HG03175 (cell line): ENCODE measurements around the gene SELENOK.
"Not testable (repeated sequence)": the region's sequence is repeated elsewhere in the genome, so short reads cannot be mapped to it uniquely, and the experiment has no call there.

Experiments
- ATAC-seq: cut with Tn5 transposase; IDR thresholded peaks from one replicate; pipeline ENCODE4 v1.9.1; 2021; ENCODE audit warnings: mild to moderate bottlenecking, moderate library complexity; ENCODE audit not compliant: unreplicated experiment

Gene SELENOK

DNA sequence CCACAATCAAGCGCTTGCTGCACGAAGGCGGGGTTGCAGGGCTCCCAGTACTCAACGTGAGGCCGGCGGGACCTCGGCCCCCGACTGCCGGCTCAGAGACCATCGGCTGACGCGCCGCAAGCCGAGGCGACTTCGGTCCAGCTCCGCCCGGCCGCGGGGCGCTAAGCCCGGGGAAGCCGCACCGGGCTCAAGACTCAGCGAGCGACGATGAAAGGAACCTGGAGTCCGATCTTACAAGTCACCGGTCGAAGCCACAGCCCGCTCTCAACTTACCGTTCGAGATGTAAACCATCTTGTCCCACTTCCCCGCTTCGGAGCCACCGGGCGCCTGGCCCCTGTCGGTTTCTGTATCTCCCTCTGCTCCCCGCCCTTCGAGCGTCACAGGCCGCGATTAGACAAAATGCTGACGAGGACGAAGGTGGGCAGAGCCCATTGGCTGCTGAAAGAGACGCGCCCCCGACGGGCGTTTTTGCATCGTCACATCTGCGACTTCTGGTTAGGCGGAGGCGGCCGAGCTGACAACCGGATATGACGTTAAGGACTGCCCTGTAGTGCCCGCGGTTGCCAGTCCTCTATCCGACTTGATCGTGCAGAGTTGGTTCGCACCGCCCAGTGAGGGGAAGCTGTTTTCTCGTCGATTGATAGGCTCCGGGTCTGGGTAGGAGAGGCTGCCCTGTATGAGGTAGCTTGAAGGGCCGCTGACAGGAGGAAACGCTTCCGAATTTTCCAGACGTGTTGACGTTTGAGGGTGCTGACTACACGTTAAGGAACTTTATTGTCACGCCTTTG is at the start of gene SELENOK:
Gene SELENOK, minus strand, starts transcription at position 363 of the 789 bp plus-strand sequence.
- ATAC-seq = peak; percentile 97

DNA sequence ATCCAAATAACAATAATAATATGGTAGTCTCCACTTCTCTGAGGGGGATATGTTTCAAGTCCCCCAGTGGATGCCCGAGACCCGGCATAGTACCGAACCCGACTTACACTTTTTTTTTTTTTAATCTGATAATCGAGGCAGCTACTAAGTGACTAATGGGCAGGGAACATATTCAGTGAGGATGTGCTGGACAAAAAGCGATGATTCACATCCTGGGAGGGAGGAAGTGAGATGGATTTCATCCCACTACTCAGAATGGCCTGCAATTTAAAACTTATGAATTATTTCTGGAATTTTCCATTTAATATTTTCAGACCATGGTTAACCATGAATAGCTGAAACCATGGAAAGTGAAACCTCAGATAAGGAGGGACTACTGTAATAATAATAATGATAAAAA is 49.5 kb upstream of the SELENOK start:
- no peak for ATAC-seq

- no peak for ATAC-seq
Observed at GRCh38 chr3:53940623-53941022, 49.0 kb upstream of the SELENOK start.

GRCh38 chr3:53939813-53940212 is 48.2 kb upstream of the SELENOK start:
- ATAC-seq = no peak

DNA sequence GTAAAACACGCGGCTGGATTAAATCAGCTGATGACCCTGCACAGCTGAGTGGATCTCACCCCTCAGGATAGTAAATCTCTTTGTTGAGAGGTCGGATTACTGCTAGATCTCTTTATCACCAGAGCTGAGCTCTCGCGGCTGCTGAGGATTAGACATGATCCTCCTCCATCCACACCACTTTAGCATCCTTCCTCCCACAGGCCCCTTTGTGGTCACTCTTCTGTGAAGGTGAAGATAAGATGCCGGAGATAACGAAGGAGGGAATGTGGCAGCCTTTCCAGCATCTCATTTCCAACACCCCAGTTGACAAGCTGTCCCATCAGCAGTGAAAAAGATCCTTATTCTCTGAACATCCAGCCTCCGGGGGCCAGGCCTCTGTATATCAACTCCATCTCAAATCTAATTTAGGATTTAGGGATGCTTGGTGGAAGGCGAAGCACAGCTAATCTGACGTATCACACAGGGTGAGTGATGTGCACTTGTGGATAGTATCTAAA is 47.5 kb upstream of the SELENOK start:
- ATAC-seq = no peak

DNA sequence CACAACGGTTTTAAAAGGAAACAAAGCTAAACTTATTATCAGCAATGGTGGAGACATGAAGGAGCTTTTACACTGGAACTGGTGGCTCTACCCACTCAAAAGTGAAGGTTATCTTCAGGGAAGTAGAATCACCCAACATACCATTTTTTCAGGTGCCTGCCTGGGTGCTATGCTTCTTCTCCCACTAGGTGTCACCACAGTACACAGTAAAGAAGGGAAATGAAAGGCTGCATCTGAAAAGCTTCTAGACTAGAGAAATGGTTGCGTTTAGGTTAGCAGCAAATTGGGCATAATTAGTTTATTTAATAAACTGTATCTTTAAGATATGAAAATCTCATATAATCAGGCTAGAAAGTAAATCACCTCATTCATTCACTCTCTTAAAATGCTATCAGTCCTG is 47.0 kb upstream of the SELENOK start:
- ATAC-seq = peak; percentile 83

DNA sequence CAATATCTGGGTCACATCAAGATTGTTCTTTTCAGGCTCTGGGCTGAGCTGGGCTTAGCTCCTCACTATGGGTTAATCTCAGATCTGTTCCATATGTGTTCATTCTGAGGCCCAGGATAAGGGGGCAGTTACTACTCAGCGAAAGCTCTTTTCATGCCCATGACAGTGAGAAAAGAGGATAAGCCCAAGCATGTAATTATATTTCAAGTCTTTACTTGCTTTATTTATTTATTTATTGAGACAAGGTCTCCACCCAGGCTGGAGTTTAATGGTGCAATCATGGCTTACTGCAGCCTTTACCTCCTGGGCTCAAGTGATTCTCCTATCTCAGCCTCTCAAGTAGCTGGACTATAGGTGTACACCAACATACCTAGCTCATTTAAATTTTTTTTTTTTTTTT is 44.7 kb upstream of the SELENOK start:
- no peak for ATAC-seq

GRCh38 chr3:53935283-53935901 is 43.7 kb upstream of the SELENOK start:
- ATAC-seq = no peak

- not testable (repeated sequence) for ATAC-seq
Observed at GRCh38 chr3:53927208-53927872, 35.7 kb upstream of the SELENOK start.

GRCh38 chr3:53921296-53921695 is 29.6 kb upstream of the SELENOK start:
- ATAC-seq = no peak

- no peak for ATAC-seq
Observed at GRCh38 chr3:53919741-53920140, 28.1 kb upstream of the SELENOK start.

GRCh38 chr3:53913401-53913800 is 21.7 kb upstream of the SELENOK start:
- ATAC-seq = no peak

DNA sequence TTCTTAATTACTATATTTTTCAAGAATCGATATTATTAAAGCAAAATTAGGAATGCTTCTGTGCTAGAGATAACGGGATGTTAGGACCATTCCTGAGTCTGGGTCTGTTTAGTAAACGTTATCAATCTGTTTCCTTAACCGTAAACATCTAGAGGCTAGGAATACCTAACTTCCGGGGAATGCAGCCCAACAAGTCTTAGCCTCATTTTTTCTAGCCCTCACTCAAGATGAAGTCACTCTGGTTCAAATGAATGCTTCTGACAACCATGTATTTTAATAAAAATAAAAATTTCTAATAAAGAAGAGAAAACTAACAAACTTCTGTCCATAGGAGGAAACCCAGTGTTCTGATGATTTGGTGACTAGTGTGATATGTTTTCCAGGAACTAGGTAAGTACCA is 11.1 kb upstream of the SELENOK start:
- ATAC-seq = no peak

DNA sequence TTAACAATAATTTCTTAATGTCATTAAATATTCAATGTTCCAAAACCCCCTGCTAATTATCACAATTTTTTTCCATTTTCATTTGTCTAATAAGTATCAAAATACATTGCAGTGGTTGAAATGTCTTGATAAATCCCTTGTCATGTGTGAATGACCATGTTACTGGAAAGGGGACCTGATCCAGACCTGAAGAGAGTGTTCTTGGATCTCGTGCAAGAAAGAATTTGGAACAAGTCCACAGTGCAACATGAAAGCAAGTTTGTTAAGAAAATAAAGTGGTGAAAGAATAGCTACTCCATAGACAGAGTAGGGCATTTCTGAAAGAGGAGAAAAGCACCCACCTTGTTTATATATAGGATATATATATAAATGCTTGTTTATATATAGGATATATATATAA is 10.4 kb upstream of the SELENOK start:
- no peak for ATAC-seq

- no peak for ATAC-seq
Observed at GRCh38 chr3:53900666-53901331, 9.1 kb upstream of the SELENOK start.

DNA sequence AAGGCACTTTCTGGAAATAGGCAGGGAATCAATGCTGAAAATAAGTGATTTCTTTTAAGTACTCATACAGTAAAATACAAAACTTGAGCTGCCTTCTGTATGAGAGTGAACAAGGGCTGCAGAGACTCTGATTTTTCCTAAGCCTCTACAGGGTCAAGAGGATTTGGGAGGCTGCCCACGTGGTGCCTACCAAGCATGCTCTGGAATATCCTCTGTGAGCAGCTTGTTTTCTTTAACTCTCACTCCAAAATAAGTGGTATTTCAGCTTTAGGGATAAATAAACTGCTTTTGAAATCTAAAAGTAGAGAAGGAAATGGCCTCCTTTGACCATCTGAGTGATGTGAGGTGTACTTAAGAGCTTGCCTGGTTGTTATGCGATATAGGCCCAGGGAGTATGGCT is 8.1 kb upstream of the SELENOK start:
- no peak for ATAC-seq

GRCh38 chr3:53892286-53892637 is 603 bp upstream of the SELENOK start:
- no peak for ATAC-seq

DNA sequence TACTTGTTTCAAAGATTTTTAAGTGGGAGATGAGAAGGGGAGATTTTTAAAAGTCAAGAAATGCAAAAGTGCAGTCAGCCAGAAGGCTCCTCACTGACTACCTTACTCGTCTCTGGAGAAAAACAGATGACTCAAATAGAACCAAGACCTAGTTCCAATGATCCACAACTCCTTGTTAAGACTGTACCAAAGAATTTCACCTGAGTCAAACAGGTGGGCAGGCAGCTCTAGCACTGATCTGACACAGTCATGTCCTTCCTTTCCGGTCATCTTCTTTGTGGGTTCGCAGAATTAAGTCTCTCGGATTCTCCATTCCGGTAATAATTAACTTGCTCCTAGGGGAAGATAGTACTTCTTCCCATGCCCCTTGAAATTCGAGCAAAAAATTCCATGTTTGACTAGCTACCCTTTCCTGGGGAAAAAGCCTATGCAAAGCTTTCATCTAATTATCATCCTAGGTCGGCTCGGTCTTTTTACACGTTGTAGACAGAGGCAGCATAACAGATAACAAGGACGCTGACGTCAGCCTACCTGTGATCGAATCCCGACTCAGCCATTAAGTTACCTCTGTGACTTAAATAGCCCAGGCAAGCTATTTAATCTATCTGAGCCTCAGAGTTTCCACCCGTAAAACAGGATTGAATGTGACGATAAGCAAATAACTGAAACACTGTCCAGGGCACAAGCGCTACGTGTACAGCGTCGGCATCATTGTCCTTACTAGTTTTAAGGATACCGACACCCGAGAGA is 758 bp downstream of the SELENOK start:
- no peak for ATAC-seq

DNA sequence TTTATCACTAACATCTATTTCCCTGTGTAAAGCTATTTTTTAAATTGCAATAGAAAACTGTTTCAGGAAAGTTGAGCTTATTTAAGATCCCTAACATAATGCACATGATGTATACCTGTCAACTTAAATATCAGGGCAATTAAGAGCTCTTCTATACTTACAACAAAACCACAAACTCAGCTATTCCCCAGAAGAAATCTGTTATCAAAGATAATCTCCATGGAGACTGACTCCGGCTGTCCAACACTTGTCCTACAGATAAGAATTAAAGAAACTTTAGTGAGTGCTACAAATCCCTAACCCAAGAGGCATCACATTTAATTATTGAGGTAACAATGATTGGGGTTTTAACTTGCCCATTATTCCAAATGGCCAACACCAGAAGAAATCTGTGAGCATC is 3.4 kb downstream of the SELENOK start:
- no peak for ATAC-seq

- ATAC-seq = no peak
Observed at GRCh38 chr3:53887446-53887845, 4.2 kb downstream of the SELENOK start.

- ATAC-seq = no peak
Observed at GRCh38 chr3:53885239-53885638, 6.4 kb downstream of the SELENOK start.
